Measurements from ENCODE around the gene ATG10. TPM values are rescaled to one million over a fixed set of nuclear protein-coding genes. Genes with fewer than 3 reads are reported as not detected.

The ATG10 gene
- total RNA-seq, 1 experiment from 2014 or later, result 7.6 TPM

- H3K9me3 Mint-ChIP-seq, result no peaks in the 10 kb centered on the region
- Histone ChIP-seq H3T11ph (ENCODE audit: low read length) (no peak overlapping the region), H3K4me2 (ENCODE audit: insufficient read depth, insufficient read length, low read length) (no peak overlapping the region), H3K79me2 (ENCODE audit: insufficient read depth, low read length) (no peaks in the 10 kb centered on the region), H3K23ac (ENCODE audit: insufficient read length, low read depth, low read length) (no peak overlapping the region), H2BK120ac (ENCODE audit: low read depth, low read length, poor library complexity, severe bottlenecking) (no peak overlapping the region), H3K4ac (ENCODE audit: low read depth, low read length) (no peak overlapping the region), H2BK15ac (ENCODE audit: low read depth, low read length) (no peak overlapping the region), H3K4me1 (ENCODE audit: insufficient read depth, low read length) (no peaks in the 10 kb centered on the region), H3K27me3 (ENCODE audit: insufficient read depth, low read length) (no peaks in the 10 kb centered on the region), H4K5ac (ENCODE audit: insufficient read length, low read depth, low read length) (no peak overlapping the region), H4K8ac (replicated peaks; ENCODE audit: insufficient read length, low read depth, low read length) (no peak overlapping the region), H3K79me1 (ENCODE audit: insufficient read depth, low read depth, low read length, poor library complexity, severe bottlenecking) (no peaks in the 10 kb centered on the region), H4K91ac (ENCODE audit: insufficient read length, low read depth, low read length) (no peak overlapping the region), H2BK5ac (ENCODE audit: insufficient read length, low read length) (no peak overlapping the region), H3K18ac (ENCODE audit: insufficient read length, low read depth, low read length) (no peak overlapping the region), H3K14ac (ENCODE audit: insufficient read depth, low read length) (no peak overlapping the region), H3K27ac (ENCODE audit: insufficient read length, low read depth, low read length) (no peak overlapping the region), H2AK5ac (ENCODE audit: insufficient read length, low read length) (no peak overlapping the region), H3K9ac (ENCODE audit: extremely low read depth, insufficient read length, low read length) (no peak overlapping the region), H2BK12ac (ENCODE audit: insufficient read length, low read depth, low read length) (no peak overlapping the region), H3K23me2 (ENCODE audit: insufficient read length, low read depth, low read length, poor library complexity, severe bottlenecking) (no peaks in the 10 kb centered on the region), H4K20me1 (ENCODE audit: control insufficient read depth, insufficient read depth, insufficient read length) (no peaks in the 10 kb centered on the region), H3K9me3 (ENCODE audit: control insufficient read depth, low read depth, low read length) (no peaks in the 10 kb centered on the region), H2BK20ac (ENCODE audit: low read depth, low read length, poor library complexity, severe bottlenecking) (no peak overlapping the region), H3K56ac (ENCODE audit: insufficient read length, low read depth, low read length) (no peak overlapping the region), H2AFZ (ENCODE audit: low read length) (no peak overlapping the region)
- no peaks in the 10 kb centered on the region for H3K27me3 Mint-ChIP-seq (ENCODE audit: low read depth)
- no peaks in the 10 kb centered on the region for H3K36me3 Mint-ChIP-seq (ENCODE audit: insufficient read depth in 1 of 3, low read depth in 3 of 3)
- peaks cover 11 to 17% of the 10 kb centered on the region in 2 experiments for H3K4me1 Mint-ChIP-seq
- no peak for DNase-seq
- no CpG with 5 or more reads among the region's 1 CpG for WGBS (ENCODE audit: extremely low coverage, insufficient read length, low lambda C conversion rate)
- no peak overlapping the region for H3K4me3 Mint-ChIP-seq
- peak overlapping the region in 1 of 3 experiments; percentile 76; a peak in 1 of 7 replicates for H3K27ac Mint-ChIP-seq
- no peak for TF ChIP-seq CTCF (conservative IDR thresholded peaks at IDR 0.05)
Observed at GRCh38 chr5:82105457-82105856, 133.6 kb downstream of the ATG10 start.

Data from H9 (cell line).